WERI-Rb-1 (cell line): Measurements from ENCODE around the gene CALN1.

ENCODE experiments used
- DNase-seq: peaks from one replicate; pipeline ENCODE4 v3.0.0-alpha.2; 2020
- H3K27ac ChIP-seq: fragments of 250-450 bp; sonication (Bioruptor Pico); 2 replicates; pipeline ENCODE4 v1.5.1; 2020; ENCODE audit warnings: mild to moderate bottlenecking, moderate library complexity
- H3K27me3 ChIP-seq: fragments of 250-450 bp; sonication (Bioruptor Pico); 2 replicates; pipeline ENCODE4 v1.5.1; 2021; ENCODE audit warnings: mild to moderate bottlenecking, low read depth, moderate library complexity; ENCODE audit not compliant: insufficient read depth, severe bottlenecking
- H3K36me3 ChIP-seq: fragments of 250-450 bp; sonication (Bioruptor Pico); 2 replicates; pipeline ENCODE4 v1.5.1; 2020; ENCODE audit warnings: mild to moderate bottlenecking, moderate library complexity
- H3K4me3 ChIP-seq: 2 replicates; pipeline ENCODE4 v1.5.1; 2011; ENCODE audit warnings: low read depth, mild to moderate bottlenecking, control low read depth, low read length
- H3K9me3 ChIP-seq: fragments of 250-450 bp; sonication (Bioruptor Pico); 2 replicates; pipeline ENCODE4 v1.5.1; 2021; ENCODE audit warnings: mild to moderate bottlenecking, moderate library complexity; ENCODE audit not compliant: severe bottlenecking
- CTCF ChIP-seq: IDR thresholded peaks from 2 replicates; pipeline ENCODE4 v1.5.1; 2011; ENCODE audit warnings: low read depth, mild to moderate bottlenecking, control low read depth, inconsistent platforms, low read length

CALN1 gene

GRCh38 chr7:72020311-72020710, 391.8 kb downstream of the CALN1 start:
- Histone ChIP-seq H3K27me3 (peaks cover 3% of the 10 kb centered on the region), H3K27ac (no peak overlapping the region), H3K9me3 (no peaks in the 10 kb centered on the region), H3K4me3 (no peak overlapping the region), H3K36me3 (no peaks in the 10 kb centered on the region)
- TF ChIP-seq CTCF, result no peak
- DNase-seq, result no peak

- no peak for DNase-seq
- Histone ChIP-seq H3K27me3 (peaks cover 3% of the 10 kb centered on the region), H3K9me3 (no peaks in the 10 kb centered on the region), H3K27ac (no peak overlapping the region), H3K36me3 (no peaks in the 10 kb centered on the region), H3K4me3 (no peak overlapping the region)
- TF ChIP-seq CTCF, result no peak
Measured at GRCh38 chr7:72019436-72019835, 392.7 kb downstream of the CALN1 start.

GRCh38 chr7:72017756-72018155, 394.4 kb downstream of the CALN1 start:
- no peaks in the 10 kb centered on the region for H3K9me3 ChIP-seq
- no peak overlapping the region for H3K27ac ChIP-seq
- no peak for DNase-seq
- no peaks in the 10 kb centered on the region for H3K36me3 ChIP-seq
- no peaks in the 10 kb centered on the region for H3K27me3 ChIP-seq
- no peak for TF ChIP-seq CTCF
- no peak overlapping the region for H3K4me3 ChIP-seq

- H3K27ac ChIP-seq, result no peak overlapping the region
- no peak for TF ChIP-seq CTCF
Measured at GRCh38 chr7:72016574-72016973, 395.6 kb downstream of the CALN1 start.

GRCh38 chr7:72015136-72015535, 397.0 kb downstream of the CALN1 start:
- H3K4me3 ChIP-seq, result no peak overlapping the region
- H3K27me3 ChIP-seq, result no peaks in the 10 kb centered on the region
- no peak for DNase-seq
- TF ChIP-seq CTCF, result no peak
- no peaks in the 10 kb centered on the region for H3K9me3 ChIP-seq
- no peaks in the 10 kb centered on the region for H3K36me3 ChIP-seq
- H3K27ac ChIP-seq, result no peak overlapping the region

More at GRCh38 chr7:72016574-72016973, 395.6 kb downstream of the CALN1 start:
- no peak overlapping the region for H3K4me3 ChIP-seq
- H3K9me3 ChIP-seq, result no peaks in the 10 kb centered on the region
- H3K27me3 ChIP-seq, result no peaks in the 10 kb centered on the region
- no peaks in the 10 kb centered on the region for H3K36me3 ChIP-seq
- DNase-seq, result no peak

GRCh38 chr7:72007018-72007417, 405.1 kb downstream of the CALN1 start:
- no peaks in the 10 kb centered on the region for H3K36me3 ChIP-seq
- no peaks in the 10 kb centered on the region for H3K9me3 ChIP-seq
- no peaks in the 10 kb centered on the region for H3K27me3 ChIP-seq
- H3K27ac ChIP-seq, result no peak overlapping the region
- TF ChIP-seq CTCF, result no peak
- no peak for DNase-seq
- no peak overlapping the region for H3K4me3 ChIP-seq
